ENCODE results near the gene MYO15A.

GRCh38 chr17:18225121-18225641 lies 116.6 kb downstream of the MYO15A start, which contains the start of gene LLGL1:
- TF ChIP-seq CTCF (IDR thresholded peaks at IDR 0.05): no peak
- no peak for TF ChIP-seq POLR2A (IDR thresholded peaks at IDR 0.05; ENCODE audit: low read depth)

All from esophagus muscularis mucosa (tissue), 3 donors.